Activated naive CD8-positive, alpha-beta T cell treated with anti-CD3 and anti-CD28 coated beads, Interleukin-2, amount 50 U/mL, for 24 hours (primary cell): ENCODE data around the gene CT45A3.
"Not testable (repeated sequence)": the region's sequence is repeated elsewhere in the genome, so short reads cannot be mapped to it uniquely, and the experiment has no call there.

Experiments used
- ATAC-seq: fragments of 150-1000 bp; cut with Tn5 transposase; one replicate; pipeline ENCODE4 v1.10.0; 2021
- DNase-seq: peaks from one replicate; pipeline ENCODE4 v3.0.0; 2021
- H3K27ac Mint-ChIP-seq: one replicate; pipeline ENCODE4 v1.8.0; 2021; ENCODE audit warnings: mild to moderate bottlenecking, mixed read lengths
- H3K27me3 Mint-ChIP-seq: one replicate; pipeline ENCODE4 v1.8.0; 2021; ENCODE audit warnings: mixed read lengths
- H3K36me3 Mint-ChIP-seq: one replicate; pipeline ENCODE4 v1.8.0; 2021; ENCODE audit warnings: low read depth, mixed read lengths
- H3K4me1 Mint-ChIP-seq: one replicate; pipeline ENCODE4 v1.8.0; 2021; ENCODE audit warnings: mixed read lengths
- H3K4me3 Mint-ChIP-seq: one replicate; pipeline ENCODE4 v1.8.0; 2021; ENCODE audit warnings: mild to moderate bottlenecking, moderate library complexity, mixed read lengths
- H3K9me3 Mint-ChIP-seq: one replicate; pipeline ENCODE4 v1.8.0; 2021; ENCODE audit warnings: mixed read lengths

CT45A3 gene

GRCh38 chrX:135768091-135768490 is at the start of gene CT45A3:
Gene CT45A3, minus strand, starts transcription at chrX:135768191. Its CDS starts 3,747 bp downstream, at chrX:135764444.
- not testable (repeated sequence) for H3K36me3 Mint-ChIP-seq

GRCh38 chrX:135802687-135803086 is 34.7 kb upstream of the CT45A3 start, which contains the start of gene CT45A6:
Gene CT45A6, minus strand, starts transcription at chrX:135802787. Its CDS starts 3,794 bp downstream, at chrX:135798993.
- H3K27me3 Mint-ChIP-seq, H3K4me3 Mint-ChIP-seq, ATAC-seq, H3K4me1 Mint-ChIP-seq, H3K9me3 Mint-ChIP-seq, H3K27ac Mint-ChIP-seq, DNase-seq, H3K36me3 Mint-ChIP-seq: not testable (repeated sequence)

More at GRCh38 chrX:135768091-135768490, at the start of gene CT45A3:
- not testable (repeated sequence) for DNase-seq, H3K4me3 Mint-ChIP-seq, ATAC-seq, H3K4me1 Mint-ChIP-seq, H3K9me3 Mint-ChIP-seq, H3K27me3 Mint-ChIP-seq, H3K27ac Mint-ChIP-seq

- DNase-seq = not testable (repeated sequence)
These were observed 17.4 kb upstream of the CT45A3 start, which contains the start of gene CT45A5 for GRCh38 chrX:135785403-135785802. Gene CT45A5, minus strand, starts transcription at chrX:135785503. Its CDS starts 3,774 bp downstream, at chrX:135781729.

GRCh38 chrX:135744739-135745138 is 23.3 kb downstream of the CT45A3 start:
- not testable (repeated sequence) for ATAC-seq, H3K9me3 Mint-ChIP-seq, H3K36me3 Mint-ChIP-seq, H3K27ac Mint-ChIP-seq, H3K4me3 Mint-ChIP-seq, H3K27me3 Mint-ChIP-seq, DNase-seq, H3K4me1 Mint-ChIP-seq

More at GRCh38 chrX:135785403-135785802, 17.4 kb upstream of the CT45A3 start, which contains the start of gene CT45A5:
- not testable (repeated sequence) for H3K27me3 Mint-ChIP-seq, H3K4me1 Mint-ChIP-seq, H3K4me3 Mint-ChIP-seq, H3K9me3 Mint-ChIP-seq, H3K36me3 Mint-ChIP-seq, H3K27ac Mint-ChIP-seq, ATAC-seq

GRCh38 chrX:135741192-135741715 is 26.7 kb downstream of the CT45A3 start:
- Mint-ChIP-seq H3K9me3 (no peaks in the 10 kb centered on the region), H3K4me3 (no peak overlapping the region), H3K27me3 (no peaks in the 10 kb centered on the region), H3K4me1 (no peaks in the 10 kb centered on the region), H3K27ac (no peak overlapping the region), H3K36me3 (no peaks in the 10 kb centered on the region)
- no peak for DNase-seq
- ATAC-seq = no peak

- ATAC-seq (peak; percentile 46), DNase-seq (peak; percentile 57)
- Mint-ChIP-seq H3K27me3 (no peaks in the 10 kb centered on the region), H3K27ac (no peak overlapping the region), H3K9me3 (no peaks in the 10 kb centered on the region), H3K4me1 (no peaks in the 10 kb centered on the region), H3K4me3 (no peak overlapping the region), H3K36me3 (no peaks in the 10 kb centered on the region)
These were observed 27.3 kb downstream of the CT45A3 start for GRCh38 chrX:135740681-135741149.

GRCh38 chrX:135737366-135738071 is 30.5 kb downstream of the CT45A3 start:
- Mint-ChIP-seq H3K4me1 (no peaks in the 10 kb centered on the region), H3K4me3 (no peak overlapping the region), H3K36me3 (no peaks in the 10 kb centered on the region), H3K27ac (no peak overlapping the region), H3K27me3 (no peaks in the 10 kb centered on the region), H3K9me3 (no peaks in the 10 kb centered on the region)
- ATAC-seq = no peak
- DNase-seq = no peak

GRCh38 chrX:135734666-135735065 is 33.3 kb downstream of the CT45A3 start:
- not testable (repeated sequence) for H3K27ac Mint-ChIP-seq

GRCh38 chrX:135713795-135714194 is 54.2 kb downstream of the CT45A3 start:
- no peak for DNase-seq
- no peaks in the 10 kb centered on the region for H3K4me1 Mint-ChIP-seq
- no peaks in the 10 kb centered on the region for H3K9me3 Mint-ChIP-seq
- no peaks in the 10 kb centered on the region for H3K27me3 Mint-ChIP-seq
- no peak for ATAC-seq
- no peak overlapping the region for H3K4me3 Mint-ChIP-seq
- no peak overlapping the region for H3K27ac Mint-ChIP-seq
- H3K36me3 Mint-ChIP-seq = no peaks in the 10 kb centered on the region

More at GRCh38 chrX:135734666-135735065, 33.3 kb downstream of the CT45A3 start:
- not testable (repeated sequence) for H3K4me3 Mint-ChIP-seq, ATAC-seq, H3K36me3 Mint-ChIP-seq, H3K4me1 Mint-ChIP-seq, DNase-seq, H3K27me3 Mint-ChIP-seq, H3K9me3 Mint-ChIP-seq

GRCh38 chrX:135713183-135713689 is 54.8 kb downstream of the CT45A3 start, which contains the start of gene CT45A1:
Gene CT45A1, plus strand, starts transcription at chrX:135713639. Its CDS starts 5,302 bp downstream, at chrX:135718941.
- peak; percentile 31 for DNase-seq
- not testable (repeated sequence) for H3K4me3 Mint-ChIP-seq, H3K9me3 Mint-ChIP-seq, H3K27ac Mint-ChIP-seq, H3K4me1 Mint-ChIP-seq, ATAC-seq, H3K27me3 Mint-ChIP-seq, H3K36me3 Mint-ChIP-seq
